Keratinocyte (primary cell): Measurements from ENCODE around the gene TFCP2L1. TPM values are rescaled to one million over a fixed set of nuclear protein-coding genes. Genes with fewer than 3 reads are reported as not detected.

Source experiments
- DNase-seq: peaks from one replicate; pipeline ENCODE4 v3.0.0-alpha.2; 2011; ENCODE audit warnings: low read depth, missing footprints, low spot score
- FAIRE-seq: peaks from 2 replicates; lab custom pipeline; 2011; peaks lifted over from hg19 to GRCh38; lab: Jason Lieb, UNC
- H2AFZ ChIP-seq: 2 replicates; pipeline ENCODE4 v1.6.0; 2012; ENCODE audit warnings: low read length, control low read depth, inconsistent platforms; ENCODE audit not compliant: control insufficient read depth
- H3K27ac ChIP-seq: 2 replicates; pipeline ENCODE4 v1.5.1; 2011; ENCODE audit warnings: low read length; ENCODE audit not compliant: control insufficient read depth, insufficient read depth
- H3K27me3 ChIP-seq: 3 replicates; pipeline ENCODE4 v1.6.0; 2011; ENCODE audit warnings: low read length; ENCODE audit not compliant: control insufficient read depth, insufficient read depth; ENCODE audit errors: extremely low read depth
- H3K36me3 ChIP-seq, 2 experiments: 2 replicates in 1 of 2; 3 replicates in 1 of 2; pipeline ENCODE4 v1.5.1; 2011; ENCODE audit warnings: low read length in 2 of 2, mild to moderate bottlenecking in 1 of 2; ENCODE audit not compliant: control insufficient read depth in 2 of 2, insufficient read depth in 2 of 2; ENCODE audit errors: extremely low read depth in 1 of 2
- H3K4me1 ChIP-seq: 3 replicates; pipeline ENCODE4 v1.5.1; 2011; ENCODE audit warnings: low read length; ENCODE audit not compliant: control insufficient read depth, insufficient read depth; ENCODE audit errors: extremely low read depth
- H3K4me2 ChIP-seq: 3 replicates; pipeline ENCODE4 v1.6.0; 2011; ENCODE audit warnings: low read depth, low read length; ENCODE audit not compliant: control insufficient read depth, insufficient read depth; ENCODE audit errors: extremely low read depth
- H3K4me3 ChIP-seq, 3 experiments: fragments of 200-600 bp in 1 of 3; sonication (generic) in 1 of 3; 2 replicates in 2 of 3; 3 replicates in 1 of 3; pipeline ENCODE4 v1.5.1; 2011 to 2016; ENCODE audit warnings: low read length in 3 of 3, mild to moderate bottlenecking in 3 of 3, control low read depth in 2 of 3, inconsistent platforms in 1 of 3, low read depth in 1 of 3, mixed read lengths in 1 of 3, mixed run types in 1 of 3, moderate library complexity in 1 of 3; ENCODE audit not compliant: control insufficient read depth in 2 of 3, insufficient read depth in 2 of 3; ENCODE audit errors: extremely low read depth in 1 of 3
- H3K79me2 ChIP-seq: 2 replicates; pipeline ENCODE4 v1.6.0; 2012; ENCODE audit warnings: low read length; ENCODE audit not compliant: control insufficient read depth, insufficient read depth
- H3K9ac ChIP-seq: 3 replicates; pipeline ENCODE4 v1.6.0; 2011; ENCODE audit warnings: low read length; ENCODE audit not compliant: control insufficient read depth, insufficient read depth; ENCODE audit errors: extremely low read depth
- H3K9me1 ChIP-seq: 3 replicates; pipeline ENCODE4 v1.6.0; 2011; ENCODE audit warnings: low read length; ENCODE audit not compliant: control insufficient read depth, insufficient read depth; ENCODE audit errors: extremely low read depth
- H3K9me3 ChIP-seq: 2 replicates; pipeline ENCODE4 v1.5.1; 2012; ENCODE audit warnings: low read depth, low read length; ENCODE audit not compliant: control insufficient read depth
- H4K20me1 ChIP-seq: 3 replicates; pipeline ENCODE4 v1.6.0; 2011; ENCODE audit warnings: low read length; ENCODE audit not compliant: control insufficient read depth, insufficient read depth; ENCODE audit errors: extremely low read depth
- CTCF ChIP-seq, 3 experiments: IDR thresholded peaks in 1 of 3; conservative IDR thresholded peaks in 1 of 3; optimal IDR thresholded peaks in 1 of 3; 2 replicates in 2 of 3; 3 replicates in 1 of 3; pipeline versions ENCODE3 to v1.5.1; 2011; ENCODE audit warnings: low read length in 3 of 3, mild to moderate bottlenecking in 3 of 3, moderate library complexity in 2 of 3, control low read depth in 1 of 3, inconsistent platforms in 1 of 3; ENCODE audit not compliant: insufficient read depth in 2 of 3; ENCODE audit errors: extremely low read depth in 1 of 3
- EZH2 ChIP-seq: IDR thresholded peaks from one replicate; pipeline ENCODE4 v1.6.1; 2012; ENCODE audit warnings: inconsistent platforms, mild to moderate bottlenecking, low read length, moderate library complexity
- dilution Hi-C: fragments of 300-500 bp; cut with MboI; formaldehyde crosslinking; loops from one replicate; pipeline ENCODE4 v1.7.0; 2020; ENCODE audit warnings: low sequenced_read_pairs; ENCODE audit not compliant: extremely low pct_ligation_motif_present
- polyA plus RNA-seq, 5 experiments: library from polyadenylated mRNA; depleted of rRNA in 3 of 5; stranded (reverse) in 3 of 5; stranded (forward) in 1 of 5; unstranded in 1 of 5; fragments of >200 nt; gene quantifications; 1 replicate in 1 of 5; 2 replicates in 3 of 5; 3 replicates in 1 of 5; pipeline versions ENCODE4 v1.2.1 to v1.2.3, GENCODE V29; 2011 to 2012; ENCODE audit warnings: missing spikeins in 2 of 5, low read depth in 1 of 5, low replicate concordance in 1 of 5

Gene TFCP2L1
- polyA plus RNA-seq, 1 donor (not counting 4 experiments of a cell fraction or from before 2014, with no cell fraction given) = 29.4 TPM

DNA sequence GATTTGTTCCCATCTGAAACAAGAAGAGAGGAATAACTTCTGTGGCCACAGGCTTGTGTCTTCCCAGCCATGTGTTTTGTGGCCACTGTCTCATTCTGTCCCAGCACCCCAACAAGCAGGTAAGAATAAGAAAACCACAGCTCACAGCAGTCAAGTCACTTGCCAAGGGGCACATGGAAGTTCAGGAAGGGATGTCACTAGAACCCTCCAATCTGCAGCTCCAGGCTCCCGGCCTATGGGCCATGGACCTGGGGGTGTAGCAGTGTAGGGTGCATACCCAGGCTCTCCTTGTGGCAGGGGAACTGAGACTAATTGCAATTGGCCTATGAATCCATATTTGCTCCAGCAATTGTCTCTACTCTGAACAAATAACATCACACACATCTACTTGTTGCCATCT is 112.5 kb downstream of the TFCP2L1 start:
- Histone ChIP-seq H3K79me2 (no peaks in the 10 kb centered on the region), H3K9ac (peak overlapping the region; percentile 39), H3K27me3 (no peaks in the 10 kb centered on the region), H3K4me3 (no peak overlapping the region), H3K4me1 (peaks cover 40% of the 10 kb centered on the region), H2AFZ (peak overlapping the region; percentile 52), H3K9me1 (peaks cover 2% of the 10 kb centered on the region), H3K36me3 (no peaks in the 10 kb centered on the region), H4K20me1 (no peaks in the 10 kb centered on the region), H3K9me3 (no peaks in the 10 kb centered on the region), H3K27ac (peak overlapping the region; percentile 85), H3K4me2 (peak overlapping the region; percentile 42)
- DNase-seq (no peak), FAIRE-seq (peak; percentile 73)
- dilution Hi-C loops = no loop called here
- TF ChIP-seq CTCF (optimal IDR thresholded peaks at IDR 0.05 in 1 of 3, IDR thresholded peaks at IDR 0.05 in 1 of 3, conservative IDR thresholded peaks at IDR 0.05 in 1 of 3; ENCODE audit: extremely low read depth in 1 of 3, insufficient read depth in 2 of 3, low read length in 3 of 3) (no peak), EZH2 (no peak)

DNA sequence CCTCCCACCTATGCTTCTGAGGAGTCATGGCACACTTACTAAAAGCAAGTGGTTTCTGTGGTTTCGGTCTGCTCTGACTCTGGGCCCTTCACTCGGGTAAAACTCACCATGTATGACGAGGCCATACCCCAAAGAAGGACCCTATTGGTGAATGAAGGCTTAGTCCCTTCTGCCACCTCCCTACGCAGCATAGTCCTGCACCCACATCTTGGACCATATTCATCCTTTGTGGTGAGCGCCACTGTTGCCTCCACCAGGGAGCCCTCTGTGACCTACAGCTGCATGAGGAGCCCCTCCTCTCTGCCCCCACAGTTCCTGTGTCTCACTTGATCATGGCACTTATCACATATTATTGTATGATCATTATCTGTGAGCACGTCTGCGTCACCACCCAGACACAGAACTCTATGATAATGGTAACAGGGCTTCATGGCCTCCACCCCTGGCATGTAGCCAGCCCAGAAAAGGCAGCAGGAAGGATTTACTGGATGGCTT is 113.3 kb downstream of the TFCP2L1 start:
- H3K9me1 ChIP-seq = peaks cover 2% of the 10 kb centered on the region
- no peaks in the 10 kb centered on the region for H3K9me3 ChIP-seq
- peak; percentile 61 for FAIRE-seq
- no peak for DNase-seq
- peak overlapping the region; percentile 39 for H3K9ac ChIP-seq
- peak overlapping the region; percentile 49 for H2AFZ ChIP-seq
- TF ChIP-seq CTCF (optimal IDR thresholded peaks at IDR 0.05 in 1 of 3, IDR thresholded peaks at IDR 0.05 in 1 of 3, conservative IDR thresholded peaks at IDR 0.05 in 1 of 3; ENCODE audit: extremely low read depth in 1 of 3, insufficient read depth in 2 of 3, low read length in 3 of 3) = no peak
- no peak for TF ChIP-seq EZH2
- H3K27me3 ChIP-seq = no peaks in the 10 kb centered on the region
- H3K36me3 ChIP-seq = no peaks in the 10 kb centered on the region
- H3K4me2 ChIP-seq = no peak overlapping the region
- no peak overlapping the region for H3K4me3 ChIP-seq
- no peaks in the 10 kb centered on the region for H4K20me1 ChIP-seq
- H3K4me1 ChIP-seq = peaks cover 40% of the 10 kb centered on the region
- H3K27ac ChIP-seq = peak overlapping the region; percentile 85
- dilution Hi-C loops = no loop called here
- H3K79me2 ChIP-seq = no peaks in the 10 kb centered on the region
